H1 (cell line): ENCODE measurements around the gene CPNE5. TPM values are rescaled to one million over a fixed set of nuclear protein-coding genes. Genes with fewer than 3 reads are reported as not detected.

Experiments used
- EGR1 ChIP-seq: IDR thresholded peaks from 2 replicates; pipeline ENCODE4 v1.6.1; 2011; ENCODE audit warnings: low read depth, low read length, borderline replicate concordance
- NRF1 ChIP-seq: IDR thresholded peaks from 2 replicates; pipeline ENCODE4 v1.6.1; 2011; ENCODE audit warnings: mild to moderate bottlenecking, low read depth, low read length, improper control_type of control experiment
- TBP ChIP-seq: IDR thresholded peaks from 2 replicates; pipeline ENCODE4 v1.6.1; 2011; ENCODE audit warnings: low read depth, low read length, improper control_type of control experiment
- polyA plus RNA-seq, 7 experiments: library from polyadenylated mRNA; depleted of rRNA in 3 of 7; stranded (reverse) in 5 of 7; unstranded in 2 of 7; fragments of >200 nt in 5 of 7; fragments of 200-250 nt in 2 of 7; gene quantifications; 1 replicate in 5 of 7; 2 replicates in 1 of 7; 4 replicates in 1 of 7; pipeline versions ENCODE4 v1.2.1 to v1.2.3, GENCODE V29; 2011 to 2013; ENCODE audit warnings: missing spikeins in 2 of 7, mixed read lengths in 2 of 7
- total RNA-seq: library from RNA; stranded (reverse); fragmentation: NEBNext Ultra II Directional; extraction: Animal tissue kit (Norgen Biotek cat#: 25700); gene quantifications from 2 replicates; pipeline ENCODE4 v1.2.1, GENCODE V29; 2021
- TF ChIP-seq, protein P1 (sequence below), 3 experiments: IDR thresholded peaks; 1 replicate in 2 of 3; 2 replicates in 1 of 3; pipeline versions ENCODE4 v1.5.1 to v1.6.1; 2011; ENCODE audit warnings: low read length in 3 of 3, mild to moderate bottlenecking in 3 of 3, inconsistent platforms in 2 of 3, low read depth in 1 of 3, moderate library complexity in 1 of 3; ENCODE audit not compliant: insufficient read depth in 1 of 3; ENCODE audit errors: control extremely low read depth in 1 of 3

CPNE5 gene
- total and polyA plus RNA-seq, 2 of the 8 experiments (the other 6 are each of a cell fraction or from before 2014, with no cell fraction given): 0.88 to 1.8 TPM

GRCh38 chr6:36744304-36744673, 95.0 kb downstream of the CPNE5 start (continued):
- TF ChIP-seq, protein P1, sequence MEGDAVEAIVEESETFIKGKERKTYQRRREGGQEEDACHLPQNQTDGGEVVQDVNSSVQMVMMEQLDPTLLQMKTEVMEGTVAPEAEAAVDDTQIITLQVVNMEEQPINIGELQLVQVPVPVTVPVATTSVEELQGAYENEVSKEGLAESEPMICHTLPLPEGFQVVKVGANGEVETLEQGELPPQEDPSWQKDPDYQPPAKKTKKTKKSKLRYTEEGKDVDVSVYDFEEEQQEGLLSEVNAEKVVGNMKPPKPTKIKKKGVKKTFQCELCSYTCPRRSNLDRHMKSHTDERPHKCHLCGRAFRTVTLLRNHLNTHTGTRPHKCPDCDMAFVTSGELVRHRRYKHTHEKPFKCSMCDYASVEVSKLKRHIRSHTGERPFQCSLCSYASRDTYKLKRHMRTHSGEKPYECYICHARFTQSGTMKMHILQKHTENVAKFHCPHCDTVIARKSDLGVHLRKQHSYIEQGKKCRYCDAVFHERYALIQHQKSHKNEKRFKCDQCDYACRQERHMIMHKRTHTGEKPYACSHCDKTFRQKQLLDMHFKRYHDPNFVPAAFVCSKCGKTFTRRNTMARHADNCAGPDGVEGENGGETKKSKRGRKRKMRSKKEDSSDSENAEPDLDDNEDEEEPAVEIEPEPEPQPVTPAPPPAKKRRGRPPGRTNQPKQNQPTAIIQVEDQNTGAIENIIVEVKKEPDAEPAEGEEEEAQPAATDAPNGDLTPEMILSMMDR (IDR thresholded peaks at IDR 0.05; ENCODE audit: control extremely low read depth in 1 of 3, insufficient read depth in 1 of 3, low read depth in 1 of 3, low read length in 3 of 3): no peak
- no peak for TF ChIP-seq EGR1
- no peak for TF ChIP-seq TBP
- no peak for TF ChIP-seq NRF1
